NCI-H1092 treated with DMSO at 0.1 percent for 48 hours (cell line): Measurements from ENCODE around the gene ENHO.

Experiments used
- DNase-seq: peaks from one replicate; lab custom pipeline; 2025; lab: John Stamatoyannopoulos, UW

Gene ENHO

DNA sequence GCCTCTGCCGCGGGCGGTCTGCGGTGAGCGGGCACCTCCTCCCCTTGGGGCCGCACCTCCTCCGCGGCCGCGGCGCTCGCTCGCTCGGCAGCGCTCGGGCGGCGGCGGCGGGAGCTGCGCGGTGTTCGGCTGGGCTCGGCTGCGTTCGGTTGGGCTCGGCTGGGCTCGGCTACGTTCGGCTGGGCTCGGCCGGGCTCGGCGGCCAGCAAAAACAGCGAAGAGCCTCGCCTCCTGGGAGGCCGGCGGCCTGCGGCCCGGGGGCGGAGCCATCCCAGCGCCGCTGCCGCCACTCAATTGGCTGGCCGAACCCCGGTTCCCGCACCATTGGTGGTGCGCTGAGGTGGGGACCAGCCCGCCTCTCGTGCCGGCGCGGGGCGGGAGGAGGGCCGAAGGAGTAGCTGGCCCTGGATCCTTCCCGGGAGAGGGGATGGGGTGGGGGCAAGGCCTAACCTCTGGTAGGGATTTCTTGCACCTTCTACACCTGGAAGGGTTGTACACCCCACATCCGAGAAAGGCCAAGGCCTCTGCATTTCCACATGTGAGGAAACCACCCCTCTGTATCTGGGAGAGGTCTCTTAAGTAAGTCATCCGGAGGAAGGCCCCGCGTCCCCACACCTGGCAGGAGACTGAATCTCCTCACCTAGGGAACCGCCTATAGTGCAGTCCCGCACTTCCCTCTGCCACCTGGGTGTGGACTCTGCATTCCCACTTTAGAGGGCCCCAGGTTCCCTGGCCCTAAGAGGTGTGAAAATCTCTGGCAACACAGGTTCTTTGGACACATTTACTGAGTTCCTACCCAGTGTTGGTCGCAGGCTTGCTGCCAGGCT is at the start of gene ENHO:
ENHO (minus strand) TSS at position 20 of the 827 bp plus-strand sequence. CDS start 1,295 bp downstream, outside the sequence.
- DNase-seq: peak; percentile 95

DNA sequence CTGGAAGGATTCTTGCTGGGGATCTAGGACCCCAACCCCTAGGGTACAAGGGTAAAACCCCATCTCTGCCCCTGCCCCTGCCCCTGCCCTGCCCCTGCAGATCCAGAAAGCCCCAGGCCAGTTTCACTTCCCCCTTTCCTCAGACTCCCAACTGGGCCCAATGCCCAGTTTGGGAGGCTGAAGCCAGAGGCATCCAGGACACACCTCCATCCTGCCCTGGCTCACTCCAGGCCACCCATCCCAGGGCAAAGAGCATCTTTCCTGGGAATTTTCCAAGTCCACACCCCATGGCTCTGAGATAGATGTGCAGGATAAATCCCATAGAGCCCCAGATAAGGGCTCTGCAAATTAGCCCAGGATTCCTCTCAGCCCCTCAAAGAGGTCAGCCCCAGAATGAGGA is 49.3 kb upstream of the ENHO start:
- no peak for DNase-seq

DNA sequence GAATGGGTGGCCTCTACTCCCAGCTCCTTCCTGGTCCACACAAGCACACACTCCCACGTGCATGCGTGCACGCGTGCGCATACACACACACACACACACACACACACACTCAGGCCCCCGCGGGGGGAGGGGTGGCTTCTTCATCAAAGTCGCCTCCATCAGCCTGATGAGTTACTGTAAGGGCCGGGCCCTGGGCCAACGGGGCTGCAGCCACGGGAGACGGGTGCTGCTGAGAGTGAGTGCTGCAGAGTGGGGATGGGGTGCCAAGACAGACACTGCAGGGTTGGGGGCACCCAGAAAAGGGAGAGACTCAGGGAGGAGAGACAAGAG is 48.7 kb upstream of the ENHO start:
- no peak for DNase-seq

DNA sequence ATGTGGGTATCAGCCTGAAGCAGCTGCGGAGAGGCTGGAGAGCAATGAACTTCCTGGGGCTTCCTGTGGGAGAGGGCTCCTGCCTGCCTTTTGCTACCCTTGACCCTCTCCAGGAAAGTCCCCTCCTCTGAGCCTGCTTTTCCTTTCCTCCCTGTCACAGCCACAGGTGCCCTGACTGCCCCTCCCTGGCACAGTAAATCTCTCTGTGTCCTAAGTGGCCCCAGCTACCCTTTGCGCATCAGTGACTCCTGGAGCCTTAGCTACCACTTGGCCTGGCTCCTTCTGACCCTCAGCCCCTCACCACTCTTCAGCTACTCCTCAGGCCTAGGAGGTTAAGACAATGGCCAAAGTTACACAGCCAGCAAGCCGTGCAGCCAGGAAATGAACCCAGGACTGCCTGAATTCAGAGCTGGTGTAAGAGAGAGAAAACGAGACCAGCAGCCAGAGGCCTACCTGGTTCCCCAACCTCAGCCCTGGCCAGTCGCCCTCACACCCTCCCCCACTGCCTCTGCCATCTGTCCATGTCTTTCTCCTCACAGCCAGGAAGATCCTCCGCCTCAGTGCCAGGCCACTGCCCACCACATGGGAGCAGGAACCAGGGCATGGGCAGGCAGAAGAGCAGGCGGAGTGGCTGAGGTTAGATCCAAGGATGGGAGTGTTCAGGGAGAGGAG is 48.2 kb upstream of the ENHO start:
- peak; percentile 30 for DNase-seq

DNA sequence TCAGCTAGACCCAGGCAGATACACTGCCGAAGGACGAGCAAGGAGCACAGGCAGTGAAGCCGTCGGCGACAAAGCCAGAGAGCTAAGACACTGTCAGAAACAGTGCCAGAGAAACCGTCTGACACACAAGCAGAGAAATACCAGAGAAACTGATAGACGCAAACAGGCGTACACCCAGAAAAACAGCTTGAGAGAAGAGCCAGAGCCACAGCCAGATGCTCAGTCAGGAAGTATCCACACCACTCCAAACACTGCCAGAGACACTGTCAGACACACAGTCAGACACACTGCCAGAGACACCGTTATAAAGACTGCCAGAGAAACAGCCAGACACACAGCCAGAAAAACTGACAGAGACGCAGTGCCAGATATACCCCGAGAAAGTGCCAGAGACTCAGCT is 47.6 kb upstream of the ENHO start:
- no peak for DNase-seq

DNA sequence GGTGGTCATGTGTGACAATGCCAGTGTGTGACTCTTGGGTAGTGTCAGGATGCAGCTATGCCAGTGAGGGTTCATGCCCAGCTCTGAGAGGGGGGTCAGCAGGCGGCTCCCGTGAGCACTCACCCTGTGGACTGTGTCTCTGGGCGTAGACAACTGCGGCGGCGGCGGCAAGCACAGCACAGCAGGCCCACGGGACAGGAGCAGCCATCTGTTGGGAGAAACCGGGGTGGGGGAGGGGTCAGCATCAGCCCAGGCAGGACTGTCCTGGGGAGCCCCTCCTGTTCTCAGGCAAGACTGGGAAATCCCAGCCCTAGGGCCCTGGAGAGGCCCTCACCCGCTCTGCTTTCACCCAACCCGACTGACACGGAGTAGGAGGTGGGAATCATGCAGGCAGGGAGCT is 46.0 kb upstream of the ENHO start:
- DNase-seq: no peak

DNA sequence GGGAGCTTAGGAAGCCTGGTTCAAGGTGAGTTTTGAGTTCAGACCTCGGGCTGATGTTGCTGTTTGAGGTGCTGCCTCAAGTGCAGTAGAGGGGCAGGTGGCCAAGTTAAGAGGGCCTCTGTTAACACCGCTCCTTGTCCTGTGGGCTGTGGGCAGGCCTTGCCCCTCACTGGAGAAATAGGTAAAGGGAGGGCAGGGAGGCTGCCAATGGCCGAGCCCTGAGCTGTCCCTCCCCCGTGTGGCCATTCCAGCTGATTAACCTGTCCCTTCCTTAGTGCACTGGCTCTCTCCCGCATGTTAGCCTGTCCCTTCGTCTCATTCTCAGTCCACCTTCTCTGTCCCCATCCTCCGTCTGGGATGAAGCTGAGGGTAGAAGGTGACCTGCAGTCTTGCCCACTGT is 45.3 kb upstream of the ENHO start:
- no peak for DNase-seq

DNA sequence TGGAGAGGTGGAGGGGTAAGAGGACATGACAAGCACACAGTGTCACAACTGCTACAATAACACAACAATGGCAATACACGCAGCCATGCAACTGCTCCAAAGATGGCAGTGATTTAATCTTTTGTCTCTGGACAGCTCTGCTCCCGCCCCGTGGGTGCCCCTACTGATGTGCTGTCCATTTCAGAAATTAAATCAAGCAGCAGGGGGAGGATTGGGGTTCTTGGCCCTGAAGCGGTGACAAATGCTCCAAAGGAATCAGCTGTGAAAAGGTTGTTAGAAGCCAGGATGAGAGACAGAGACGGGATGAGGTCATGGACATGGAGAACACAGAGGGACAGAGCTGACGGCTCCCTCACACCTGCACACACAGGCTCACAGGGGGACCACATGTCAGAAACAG is 44.2 kb upstream of the ENHO start:
- no peak for DNase-seq

DNA sequence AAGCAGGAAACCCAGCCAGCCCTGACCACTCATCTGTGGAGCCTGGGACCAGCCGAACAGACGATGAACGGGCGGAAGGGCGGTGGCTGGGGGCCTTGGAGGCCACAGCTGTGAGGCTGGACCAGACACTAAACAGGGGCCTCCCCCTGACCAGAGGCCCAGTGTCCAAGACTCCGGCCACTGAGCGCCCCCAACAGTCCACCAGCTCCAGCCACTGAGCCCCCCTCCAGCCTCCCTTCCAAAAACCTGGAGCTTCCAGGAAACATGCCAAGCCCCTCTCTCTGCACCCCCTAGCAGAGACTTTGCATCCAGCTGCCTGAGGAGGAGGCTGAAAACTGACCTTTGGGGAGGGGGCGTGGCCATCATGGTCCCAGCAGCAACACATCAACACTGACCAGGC is 43.5 kb upstream of the ENHO start:
- no peak for DNase-seq

DNA sequence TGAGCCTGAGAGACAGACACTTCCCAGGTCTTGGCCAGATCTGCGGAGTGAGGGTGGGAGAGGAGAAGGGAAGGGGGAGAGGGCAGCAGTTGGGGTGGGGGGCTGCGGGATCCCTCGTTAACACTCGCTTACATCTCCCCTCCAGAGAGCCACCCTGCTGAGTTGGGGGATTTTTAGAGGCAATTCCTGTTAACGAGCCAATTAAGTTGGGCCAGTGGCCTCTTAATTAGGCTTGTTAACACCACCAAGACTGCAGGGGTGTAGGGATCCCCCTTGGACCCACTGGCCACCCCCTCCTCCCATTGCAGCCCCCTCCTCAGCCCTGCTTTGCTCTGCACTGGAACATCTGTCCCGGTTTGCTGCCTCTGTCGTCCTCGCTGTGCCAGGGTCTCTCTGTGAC is 43.1 kb upstream of the ENHO start:
- DNase-seq: no peak

DNA sequence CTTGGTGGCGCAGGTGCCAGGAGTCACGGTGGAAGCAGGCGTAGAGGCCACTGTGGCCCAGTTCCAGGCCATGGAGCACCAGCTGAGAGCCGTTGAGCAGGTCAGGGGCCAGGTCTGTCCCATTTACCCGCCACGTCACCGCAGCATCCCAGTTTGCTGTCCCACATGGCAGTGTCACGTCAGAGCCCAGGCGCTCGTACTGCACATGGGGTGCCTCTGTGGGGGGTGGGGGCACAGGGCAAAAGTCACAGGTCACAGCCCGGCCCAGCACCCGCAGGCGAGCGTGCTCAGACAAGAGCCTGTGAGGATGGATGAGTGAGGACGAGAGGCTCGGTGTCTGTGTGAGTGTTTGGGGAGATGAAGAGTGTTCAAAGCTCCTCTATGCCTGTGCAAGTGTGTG is 41.8 kb upstream of the ENHO start:
- no peak for DNase-seq

DNA sequence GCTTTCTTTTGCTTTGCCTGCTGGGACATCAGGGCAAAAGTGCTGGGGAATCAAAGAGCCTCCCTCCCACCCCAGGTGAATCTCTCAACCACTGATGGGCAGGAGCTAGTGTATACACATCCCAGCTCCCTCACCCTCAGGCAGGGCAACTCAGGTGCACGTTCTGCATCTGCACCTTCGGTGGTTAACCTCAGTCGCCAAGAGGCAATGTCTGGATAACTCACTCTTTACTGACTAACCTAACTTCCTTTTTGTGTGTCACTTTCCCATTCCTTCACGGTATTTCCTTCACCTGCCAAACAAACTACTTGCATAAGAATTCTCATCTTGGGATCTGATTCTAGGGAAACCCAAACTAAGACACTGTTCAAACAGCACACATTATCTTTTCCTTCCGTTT is 40.5 kb upstream of the ENHO start:
- no peak for DNase-seq

DNA sequence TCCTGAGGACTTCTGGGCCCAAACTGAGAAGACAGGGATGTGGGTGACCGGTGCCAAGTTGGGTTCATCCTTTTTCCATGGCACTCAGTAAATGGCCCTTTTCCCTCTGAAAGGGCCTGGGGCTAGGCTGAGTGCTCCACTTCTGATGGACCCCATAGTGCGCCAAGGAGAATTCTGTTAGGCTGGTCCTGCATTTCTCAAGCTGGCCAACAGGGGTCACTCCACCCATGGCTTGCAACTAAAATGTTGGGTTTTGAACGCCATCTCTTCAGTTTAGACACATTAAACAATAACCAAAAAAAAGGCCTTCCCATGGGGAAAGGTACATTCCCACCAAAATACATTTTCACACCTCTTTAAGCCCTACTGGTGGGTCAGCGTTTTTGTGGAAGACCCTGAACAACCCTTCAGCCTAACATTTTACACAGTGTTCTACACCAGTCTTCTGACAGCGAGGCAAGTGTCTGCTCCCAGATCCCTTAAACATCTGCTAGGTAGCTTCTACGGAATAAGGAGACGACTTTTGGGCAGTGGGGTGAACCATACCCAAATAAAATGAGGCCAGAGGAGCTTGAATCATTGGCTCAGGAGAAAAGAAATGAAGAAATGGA is 39.5 kb upstream of the ENHO start:
- DNase-seq: no peak

DNA sequence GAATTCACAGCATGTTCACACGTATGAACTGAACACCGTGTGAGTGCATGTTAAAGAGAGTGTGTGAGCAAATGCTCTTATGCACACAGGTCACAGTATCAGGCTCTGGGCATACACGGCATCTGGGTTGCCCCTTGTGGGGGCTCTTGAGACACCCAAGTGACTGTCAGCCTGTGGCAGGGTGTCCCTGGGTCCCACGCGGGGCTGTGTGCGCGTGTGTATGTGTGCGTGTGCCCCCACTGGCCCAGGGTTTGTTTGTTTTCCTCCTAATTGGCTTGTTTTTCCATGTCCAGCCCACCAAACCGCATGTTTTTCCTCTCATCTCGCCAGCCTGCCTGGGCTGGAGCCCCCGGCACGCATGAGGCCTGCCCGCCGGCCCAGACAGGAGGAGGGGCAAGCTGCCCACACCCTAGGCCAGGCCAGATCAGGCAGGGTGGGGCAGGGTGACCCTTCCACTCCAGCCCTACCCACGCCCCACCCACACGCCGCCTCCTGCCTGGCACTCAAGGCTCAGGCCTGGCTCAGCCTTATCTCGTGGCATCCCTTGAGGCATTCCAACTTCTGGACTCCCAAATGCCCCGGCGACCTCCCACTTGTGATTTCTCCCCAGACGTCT is 37.9 kb upstream of the ENHO start:
- no peak for DNase-seq

DNA sequence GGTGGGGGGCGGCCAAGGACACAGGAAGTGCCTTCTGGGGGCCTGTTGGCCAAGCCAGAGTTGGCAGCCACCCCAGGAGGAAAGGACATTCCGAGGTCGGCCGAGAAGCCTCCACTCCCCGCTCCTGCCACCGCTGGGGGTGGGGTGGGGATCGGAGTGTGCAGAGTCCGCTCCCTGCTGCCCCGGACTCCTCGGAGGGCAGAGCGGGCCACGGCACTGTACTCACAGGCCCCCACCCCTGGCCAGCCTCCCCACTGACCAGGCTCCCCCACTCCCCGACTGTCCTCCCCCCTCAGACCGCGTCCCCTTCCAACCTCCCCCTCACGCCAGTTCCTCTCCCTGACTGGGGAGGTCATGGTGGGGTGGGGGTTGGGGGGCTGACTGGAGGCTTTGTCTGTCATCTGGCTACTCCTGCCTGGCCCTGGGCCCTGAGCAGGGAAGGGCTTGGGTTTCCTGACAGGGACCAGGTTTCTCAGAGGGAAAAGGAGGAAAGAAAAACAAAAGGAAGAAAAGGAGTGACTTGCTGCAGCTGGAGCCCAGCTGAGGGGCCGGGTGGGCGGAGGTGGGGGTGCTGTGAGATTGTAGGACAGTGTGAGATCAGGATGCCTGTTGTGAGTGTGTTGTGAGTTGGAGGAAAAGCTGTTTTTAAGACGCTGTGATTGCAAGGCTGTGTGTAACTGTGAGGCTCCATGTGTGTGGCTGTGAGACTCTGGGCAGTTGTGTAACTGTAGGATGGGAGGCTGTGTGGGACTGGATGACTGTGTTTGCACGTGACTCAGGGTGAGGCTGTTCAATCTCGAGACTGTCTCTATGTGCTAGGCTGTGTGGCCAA is 37.0 kb upstream of the ENHO start:
- DNase-seq: no peak

DNA sequence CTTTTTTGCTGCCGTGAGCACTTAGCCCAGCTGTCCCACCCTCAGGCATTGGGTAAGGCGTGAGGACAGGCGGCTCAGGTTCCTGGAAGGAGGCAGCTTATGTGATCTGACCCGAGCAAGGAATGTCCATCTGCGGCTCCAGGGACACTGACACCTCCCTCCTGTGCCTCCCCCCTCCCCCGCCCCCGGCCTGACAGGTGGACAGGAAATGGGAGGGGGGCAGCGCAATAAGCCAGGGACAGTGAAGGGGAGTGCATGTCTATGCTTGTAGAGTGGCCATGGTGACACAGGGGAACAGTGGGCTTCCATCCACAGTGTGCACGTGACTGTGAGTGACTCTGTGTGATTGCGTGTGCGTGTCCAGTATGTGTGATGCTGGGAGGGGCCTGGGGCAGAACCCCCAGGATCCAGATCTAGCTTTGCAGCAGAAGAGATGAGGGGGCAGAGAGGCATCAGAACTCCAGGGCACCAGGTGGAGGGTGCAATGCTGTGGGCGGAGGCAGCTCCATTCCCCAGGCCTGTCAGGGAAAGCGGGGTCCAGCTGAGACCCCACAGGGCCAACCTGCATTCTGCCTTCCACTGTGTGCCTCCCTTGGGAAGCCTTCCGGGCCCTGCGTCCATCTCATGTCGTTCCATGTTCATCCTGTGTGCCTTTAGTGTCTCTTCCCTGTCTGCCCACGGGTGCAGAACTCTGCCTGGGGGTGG is 36.3 kb upstream of the ENHO start:
- DNase-seq: no peak

DNA sequence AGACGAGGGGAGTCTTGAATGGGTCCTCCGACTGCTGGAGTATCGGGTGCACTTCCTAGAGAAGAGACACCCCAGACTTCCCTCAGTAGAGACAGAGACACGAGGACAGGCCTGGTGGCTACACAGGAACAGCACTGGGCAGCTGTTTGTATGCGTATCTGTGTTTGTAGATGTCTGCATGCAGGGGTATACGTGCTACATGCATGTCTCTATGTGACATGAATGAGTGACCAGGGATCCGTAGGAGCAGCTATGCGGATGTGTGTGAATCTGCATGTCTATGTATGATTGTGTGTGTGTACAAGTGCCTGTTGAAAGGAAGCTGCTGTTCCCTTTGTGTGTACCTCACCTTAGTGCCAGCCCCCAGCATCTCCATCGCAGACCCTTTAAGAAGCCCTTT is 35.6 kb upstream of the ENHO start:
- DNase-seq: no peak

DNA sequence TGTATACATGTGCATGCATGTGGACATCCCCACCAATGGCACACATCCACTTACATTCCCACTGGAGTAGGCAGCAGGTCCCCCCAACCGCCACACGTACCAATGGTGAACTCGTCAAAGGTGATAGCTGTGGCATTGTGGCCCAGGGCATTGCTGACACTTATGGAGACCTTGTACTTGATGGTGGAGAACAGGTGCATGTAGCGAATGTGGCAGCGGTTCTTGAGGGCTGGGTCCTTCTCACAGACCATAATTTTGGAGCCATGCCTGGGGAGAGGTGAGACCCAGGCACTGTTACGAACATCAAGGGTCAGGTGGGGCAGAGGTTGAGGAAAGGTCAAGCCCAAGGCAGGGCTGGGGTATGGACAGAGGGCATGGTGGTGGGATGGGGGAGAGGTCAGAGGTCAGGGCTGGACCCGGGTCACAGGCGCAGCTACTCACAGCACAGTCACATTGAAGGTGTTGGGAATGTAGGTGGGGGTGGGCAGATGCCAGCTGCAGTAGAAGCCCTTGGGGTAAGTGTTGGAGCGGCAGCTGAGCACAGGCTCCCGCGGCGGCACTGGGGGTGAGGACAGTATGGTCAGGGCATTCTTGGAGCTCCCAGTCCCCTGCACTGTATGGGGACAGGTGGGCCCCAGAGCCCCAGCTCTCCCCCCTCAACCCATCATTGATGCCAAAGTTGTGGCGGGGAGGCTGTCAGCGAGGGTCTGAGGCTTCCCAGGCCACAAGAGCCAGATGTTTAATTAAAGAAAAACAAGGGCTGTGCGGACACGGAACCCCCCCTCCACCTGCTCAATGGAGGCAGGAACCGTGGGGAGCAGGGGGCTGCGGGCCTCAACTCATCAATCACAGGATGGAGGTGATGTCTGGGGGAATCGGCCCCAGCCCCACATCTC is 34.9 kb upstream of the ENHO start:
- no peak for DNase-seq

DNA sequence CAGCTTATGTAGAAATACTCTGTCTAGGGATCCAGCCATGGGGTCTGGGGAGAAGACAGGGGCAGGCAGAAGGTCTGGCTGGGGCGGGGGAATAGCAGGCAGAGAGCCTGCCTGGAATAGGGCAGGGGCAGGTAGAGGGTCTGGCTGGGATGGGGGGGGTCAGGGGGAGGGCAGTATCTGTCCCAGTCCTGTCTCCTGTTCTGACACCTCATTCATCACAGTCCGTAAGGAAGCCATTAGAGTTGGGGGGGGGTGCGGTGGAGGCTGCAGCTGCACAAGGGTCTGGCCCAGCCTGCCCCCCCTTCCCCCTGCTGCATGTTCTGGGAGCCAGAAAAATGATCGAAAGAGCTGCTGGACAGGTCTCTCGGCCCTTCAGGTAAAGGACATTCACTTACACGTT is 34.2 kb upstream of the ENHO start:
- DNase-seq: no peak

DNA sequence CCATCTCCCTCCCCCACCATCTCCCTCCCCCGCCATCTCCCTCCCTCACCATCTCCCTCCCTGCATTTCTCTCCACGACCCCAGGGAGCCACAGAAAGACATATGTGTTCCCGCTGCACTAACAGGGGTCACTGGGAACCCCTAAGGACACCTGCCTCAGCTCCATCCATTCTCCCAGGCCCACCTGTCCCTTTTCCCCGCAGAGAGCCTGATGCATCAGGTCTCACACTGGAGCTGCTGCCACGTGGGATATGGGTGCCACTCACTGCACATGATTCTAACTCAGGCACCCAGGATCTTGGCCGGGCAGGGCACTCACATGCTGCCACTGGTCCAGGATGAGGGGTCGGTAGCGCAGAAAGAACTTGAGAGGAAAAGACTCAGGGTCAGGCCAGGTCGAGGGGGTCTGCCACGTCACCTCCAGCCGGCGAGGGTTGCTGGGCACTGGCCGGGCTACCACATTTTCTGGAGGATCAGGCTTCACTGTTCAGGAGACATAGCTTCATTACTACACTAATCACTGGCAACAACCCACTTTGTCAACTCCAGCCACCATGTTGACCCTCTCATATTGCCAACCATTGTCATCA is 33.2 kb upstream of the ENHO start:
- DNase-seq: no peak
